HL-60 (cell line): ENCODE data around the gene SALL1.

Experiments
- DNase-seq, 2 experiments: peaks; one replicate each; pipeline ENCODE4 v3.0.0-alpha.2; 2010 to 2020; ENCODE audit warnings: low read depth in 1 of 2, low spot score in 1 of 2
- H3K27ac ChIP-seq: fragments of 250-450 bp; sonication (Bioruptor Pico); replicated peaks from 2 replicates; pipeline ENCODE4 v1.5.1; 2020; ENCODE audit warnings: mild to moderate bottlenecking, moderate library complexity
- H3K27me3 ChIP-seq: fragments of 250-450 bp; sonication (Bioruptor Pico); 2 replicates; pipeline ENCODE4 v1.5.1; 2021; ENCODE audit warnings: mild to moderate bottlenecking, moderate library complexity; ENCODE audit not compliant: insufficient read depth, poor library complexity, severe bottlenecking
- H3K4me3 ChIP-seq: replicated peaks from 2 replicates; pipeline ENCODE4 v1.5.1; 2011; ENCODE audit warnings: mild to moderate bottlenecking, control low read depth, low read length; ENCODE audit not compliant: insufficient read depth
- GABPA ChIP-seq: IDR thresholded peaks from 2 replicates; pipeline ENCODE4 v1.6.1; 2012; ENCODE audit warnings: low read depth
- POLR2AphosphoS5 ChIP-seq: IDR thresholded peaks from 2 replicates; pipeline ENCODE4 v1.6.1; 2012; ENCODE audit warnings: low read depth
- SPI1 ChIP-seq: IDR thresholded peaks from 2 replicates; pipeline ENCODE4 v1.6.1; 2012; ENCODE audit warnings: low read depth, mild to moderate bottlenecking, borderline replicate concordance
- TF ChIP-seq, protein P1 (sequence below): IDR thresholded peaks from 2 replicates; pipeline ENCODE4 v1.6.1; 2012; ENCODE audit warnings: low read depth; ENCODE audit not compliant: insufficient replicate concordance
- TF ChIP-seq, protein P2 (sequence below): IDR thresholded peaks from one replicate; pipeline ENCODE4 v1.5.1; 2011; ENCODE audit warnings: low read length, control low read depth, inconsistent platforms; ENCODE audit not compliant: insufficient read depth

SALL1 gene

GRCh38 chr16:51193879-51194278 is 42.8 kb upstream of the SALL1 start:
- H3K27me3 ChIP-seq: peaks cover 2% of the 10 kb centered on the region
- no peak overlapping the region for H3K27ac ChIP-seq
- no peak overlapping the region for H3K4me3 ChIP-seq
- no peak for DNase-seq
- TF ChIP-seq POLR2AphosphoS5 (no peak), SPI1 (no peak), GABPA (no peak)
- TF ChIP-seq, protein P1, sequence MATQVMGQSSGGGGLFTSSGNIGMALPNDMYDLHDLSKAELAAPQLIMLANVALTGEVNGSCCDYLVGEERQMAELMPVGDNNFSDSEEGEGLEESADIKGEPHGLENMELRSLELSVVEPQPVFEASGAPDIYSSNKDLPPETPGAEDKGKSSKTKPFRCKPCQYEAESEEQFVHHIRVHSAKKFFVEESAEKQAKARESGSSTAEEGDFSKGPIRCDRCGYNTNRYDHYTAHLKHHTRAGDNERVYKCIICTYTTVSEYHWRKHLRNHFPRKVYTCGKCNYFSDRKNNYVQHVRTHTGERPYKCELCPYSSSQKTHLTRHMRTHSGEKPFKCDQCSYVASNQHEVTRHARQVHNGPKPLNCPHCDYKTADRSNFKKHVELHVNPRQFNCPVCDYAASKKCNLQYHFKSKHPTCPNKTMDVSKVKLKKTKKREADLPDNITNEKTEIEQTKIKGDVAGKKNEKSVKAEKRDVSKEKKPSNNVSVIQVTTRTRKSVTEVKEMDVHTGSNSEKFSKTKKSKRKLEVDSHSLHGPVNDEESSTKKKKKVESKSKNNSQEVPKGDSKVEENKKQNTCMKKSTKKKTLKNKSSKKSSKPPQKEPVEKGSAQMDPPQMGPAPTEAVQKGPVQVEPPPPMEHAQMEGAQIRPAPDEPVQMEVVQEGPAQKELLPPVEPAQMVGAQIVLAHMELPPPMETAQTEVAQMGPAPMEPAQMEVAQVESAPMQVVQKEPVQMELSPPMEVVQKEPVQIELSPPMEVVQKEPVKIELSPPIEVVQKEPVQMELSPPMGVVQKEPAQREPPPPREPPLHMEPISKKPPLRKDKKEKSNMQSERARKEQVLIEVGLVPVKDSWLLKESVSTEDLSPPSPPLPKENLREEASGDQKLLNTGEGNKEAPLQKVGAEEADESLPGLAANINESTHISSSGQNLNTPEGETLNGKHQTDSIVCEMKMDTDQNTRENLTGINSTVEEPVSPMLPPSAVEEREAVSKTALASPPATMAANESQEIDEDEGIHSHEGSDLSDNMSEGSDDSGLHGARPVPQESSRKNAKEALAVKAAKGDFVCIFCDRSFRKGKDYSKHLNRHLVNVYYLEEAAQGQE: no peak
- TF ChIP-seq, protein P2, sequence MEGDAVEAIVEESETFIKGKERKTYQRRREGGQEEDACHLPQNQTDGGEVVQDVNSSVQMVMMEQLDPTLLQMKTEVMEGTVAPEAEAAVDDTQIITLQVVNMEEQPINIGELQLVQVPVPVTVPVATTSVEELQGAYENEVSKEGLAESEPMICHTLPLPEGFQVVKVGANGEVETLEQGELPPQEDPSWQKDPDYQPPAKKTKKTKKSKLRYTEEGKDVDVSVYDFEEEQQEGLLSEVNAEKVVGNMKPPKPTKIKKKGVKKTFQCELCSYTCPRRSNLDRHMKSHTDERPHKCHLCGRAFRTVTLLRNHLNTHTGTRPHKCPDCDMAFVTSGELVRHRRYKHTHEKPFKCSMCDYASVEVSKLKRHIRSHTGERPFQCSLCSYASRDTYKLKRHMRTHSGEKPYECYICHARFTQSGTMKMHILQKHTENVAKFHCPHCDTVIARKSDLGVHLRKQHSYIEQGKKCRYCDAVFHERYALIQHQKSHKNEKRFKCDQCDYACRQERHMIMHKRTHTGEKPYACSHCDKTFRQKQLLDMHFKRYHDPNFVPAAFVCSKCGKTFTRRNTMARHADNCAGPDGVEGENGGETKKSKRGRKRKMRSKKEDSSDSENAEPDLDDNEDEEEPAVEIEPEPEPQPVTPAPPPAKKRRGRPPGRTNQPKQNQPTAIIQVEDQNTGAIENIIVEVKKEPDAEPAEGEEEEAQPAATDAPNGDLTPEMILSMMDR: no peak

DNA sequence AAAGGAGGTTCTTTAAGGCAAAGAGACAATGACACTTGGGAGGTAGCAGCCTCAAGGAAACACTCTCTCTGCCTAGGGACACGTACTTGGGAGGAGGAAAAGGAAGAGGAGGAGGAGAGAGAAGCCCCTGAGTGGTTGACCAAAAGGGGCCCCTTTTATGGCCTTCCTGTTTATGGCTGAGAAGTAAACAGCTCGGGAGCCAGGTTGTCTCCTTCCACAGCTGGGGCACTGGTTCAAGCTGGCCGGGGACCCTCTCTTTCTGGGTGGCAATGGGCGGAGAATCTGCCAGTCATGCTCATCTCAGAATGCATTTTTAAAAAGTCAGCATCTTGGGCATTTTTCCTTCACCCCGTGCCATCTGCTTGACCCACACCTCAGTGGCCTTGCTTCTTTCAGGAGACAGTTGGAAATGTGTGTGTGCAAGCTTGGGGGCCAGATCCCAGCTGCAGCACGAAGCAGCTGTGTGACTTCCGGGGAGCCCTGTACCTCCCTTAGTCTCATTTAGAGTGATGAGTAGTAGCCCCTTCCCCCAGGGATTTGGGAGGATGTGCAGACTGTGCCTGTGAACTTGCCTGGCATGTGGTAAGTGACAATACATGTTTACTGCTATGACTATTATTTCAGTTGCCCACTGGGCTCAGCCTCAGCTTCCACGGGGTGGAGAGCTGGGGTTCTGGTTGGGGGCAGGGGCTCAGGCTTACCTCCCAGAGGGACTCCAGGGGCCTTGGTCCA is 33.8 kb upstream of the SALL1 start:
- TF ChIP-seq, protein P1: no peak
- TF ChIP-seq, protein P2: no peak
- TF ChIP-seq GABPA (no peak), SPI1 (no peak), POLR2AphosphoS5 (no peak)
- Histone ChIP-seq H3K4me3 (no peak overlapping the region), H3K27ac (no peak overlapping the region), H3K27me3 (no peaks in the 10 kb centered on the region)
- DNase-seq: no peak

DNA sequence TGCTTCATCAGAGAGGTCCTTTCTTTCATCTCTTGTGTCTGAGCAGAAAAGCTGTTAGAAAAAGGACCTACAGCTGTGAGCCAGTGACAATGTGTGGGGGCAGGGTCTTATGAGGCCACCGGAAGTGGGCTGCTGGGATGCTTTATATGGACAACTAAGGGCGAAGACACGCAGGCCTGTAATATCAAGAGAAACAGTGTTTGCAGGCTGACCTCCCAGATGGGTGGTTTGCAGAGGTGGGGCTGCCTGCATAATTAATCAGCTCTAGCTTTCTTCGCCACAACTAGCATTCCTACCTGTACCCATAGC is 30.4 kb upstream of the SALL1 start:
- no peaks in the 10 kb centered on the region for H3K27me3 ChIP-seq
- DNase-seq: no peak
- H3K4me3 ChIP-seq: no peak overlapping the region
- no peak for TF ChIP-seq POLR2AphosphoS5
- TF ChIP-seq GABPA: no peak
- TF ChIP-seq, protein P1: no peak
- TF ChIP-seq, protein P2: no peak
- no peak for TF ChIP-seq SPI1
- no peak overlapping the region for H3K27ac ChIP-seq
